Stimulated activated CD4-positive, alpha-beta T cell treated with anti-CD3 and anti-CD28 coated beads, Interleukin-12 subunit alpha, Interleukin-12 subunit beta, amount 100 ng/mL, for 48 hours (primary cell): Measurements from ENCODE around the gene SGSM1.
A peak's percentile ranks its signal among the peaks of the same experiment; 100 is the strongest.

ENCODE experiments used
- DNase-seq, 3 donors: peaks; one replicate each; pipeline ENCODE4 v3.0.0-alpha.2; 2020; ENCODE audit warnings: low read depth in 2 of 3, low spot score in 1 of 3

The SGSM1 gene

GRCh38 chr22:24803064-24803542 is 2.9 kb upstream of the SGSM1 start:
- peak; percentile 6 to 74 (median 43) for DNase-seq

GRCh38 chr22:24806663-24807001 is 621 bp downstream of the SGSM1 start:
- DNase-seq: no peak

- no peak for DNase-seq
Observed at GRCh38 chr22:24807284-24807950, 1.4 kb downstream of the SGSM1 start.

- no peak for DNase-seq
Observed at GRCh38 chr22:24809331-24809730, 3.3 kb downstream of the SGSM1 start.

GRCh38 chr22:24810043-24810749 is 4.2 kb downstream of the SGSM1 start:
- DNase-seq: no peak

- DNase-seq: no peak
Observed at GRCh38 chr22:24812950-24813775, 7.2 kb downstream of the SGSM1 start.

- no peak for DNase-seq
Observed at GRCh38 chr22:24813861-24814770, 8.1 kb downstream of the SGSM1 start.

- no peak for DNase-seq
Observed at GRCh38 chr22:24816806-24817205, 10.8 kb downstream of the SGSM1 start.

GRCh38 chr22:24819487-24819886 is 13.5 kb downstream of the SGSM1 start:
- no peak for DNase-seq

GRCh38 chr22:24819911-24820461 is 14.0 kb downstream of the SGSM1 start:
- DNase-seq: no peak

- no peak for DNase-seq
Observed at GRCh38 chr22:24822471-24822870, 16.5 kb downstream of the SGSM1 start.

- no peak for DNase-seq
Observed at GRCh38 chr22:24823787-24824186, 17.8 kb downstream of the SGSM1 start.

GRCh38 chr22:24824250-24824649 is 18.2 kb downstream of the SGSM1 start:
- no peak for DNase-seq

- no peak for DNase-seq
Observed at GRCh38 chr22:24824915-24825314, 18.9 kb downstream of the SGSM1 start.

- DNase-seq: no peak
Observed at GRCh38 chr22:24826710-24827285, 20.8 kb downstream of the SGSM1 start.

GRCh38 chr22:24827296-24827695 is 21.3 kb downstream of the SGSM1 start:
- no peak for DNase-seq

GRCh38 chr22:24830205-24830979 is 24.4 kb downstream of the SGSM1 start:
- no peak for DNase-seq

GRCh38 chr22:24831687-24832086 is 25.7 kb downstream of the SGSM1 start:
- no peak for DNase-seq

- DNase-seq: no peak
Observed at GRCh38 chr22:24833881-24834495, 28.0 kb downstream of the SGSM1 start.
